GM19455 (cell line): ENCODE measurements around the gene MCFD2.

Source experiments
- ATAC-seq: cut with Tn5 transposase; IDR thresholded peaks from one replicate; pipeline ENCODE4 v1.9.1; 2021; ENCODE audit not compliant: unreplicated experiment

Gene MCFD2

GRCh38 chr2:46915281-46915810 lies at the start of gene MCFD2:
TSS of gene MCFD2 (minus strand) at chr2:46915806. CDS start at chr2:46909171, 6,635 bp downstream.
- ATAC-seq: peak; percentile 19

- no peak for ATAC-seq
These were observed 49.4 kb upstream of the MCFD2 start for GRCh38 chr2:46964835-46965560.

DNA sequence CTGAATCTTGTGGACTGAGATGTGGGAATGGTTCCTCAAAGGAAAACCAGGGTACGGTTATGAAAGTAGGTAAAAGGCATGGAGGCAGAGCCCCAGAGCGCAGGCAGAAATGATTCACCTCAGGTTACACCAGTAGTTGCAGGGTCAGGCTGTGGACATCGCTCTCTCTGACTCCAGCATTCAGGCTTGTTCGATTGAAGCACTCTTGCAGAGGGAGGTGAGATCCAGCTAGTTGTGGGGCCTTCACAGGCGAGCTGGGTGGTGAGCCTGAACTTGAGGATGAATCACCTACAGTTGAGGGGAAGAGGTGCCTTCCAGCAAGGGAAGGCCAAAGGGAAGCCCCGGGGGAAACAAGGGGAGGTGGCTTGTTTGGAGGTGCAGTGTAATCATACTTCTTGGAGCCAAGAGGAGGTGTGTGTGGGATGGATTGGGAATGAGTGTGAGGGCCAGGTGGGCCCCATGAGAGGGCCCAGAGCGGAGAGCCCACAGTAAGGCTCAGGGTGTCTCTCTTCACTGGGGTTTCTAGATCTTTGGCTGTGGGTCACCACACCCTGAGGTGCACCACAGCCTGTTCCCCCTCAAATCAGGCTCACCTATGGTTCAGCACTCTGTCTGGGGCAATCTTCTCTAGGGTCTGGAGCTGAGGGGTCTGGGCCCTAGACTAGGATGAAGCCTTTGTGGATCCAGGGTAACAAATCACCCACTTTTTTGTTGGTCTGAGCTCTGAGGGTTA lies 48.5 kb upstream of the MCFD2 start:
- no peak for ATAC-seq

- no peak for ATAC-seq
These were observed 47.6 kb upstream of the MCFD2 start for GRCh38 chr2:46963210-46963609.

DNA sequence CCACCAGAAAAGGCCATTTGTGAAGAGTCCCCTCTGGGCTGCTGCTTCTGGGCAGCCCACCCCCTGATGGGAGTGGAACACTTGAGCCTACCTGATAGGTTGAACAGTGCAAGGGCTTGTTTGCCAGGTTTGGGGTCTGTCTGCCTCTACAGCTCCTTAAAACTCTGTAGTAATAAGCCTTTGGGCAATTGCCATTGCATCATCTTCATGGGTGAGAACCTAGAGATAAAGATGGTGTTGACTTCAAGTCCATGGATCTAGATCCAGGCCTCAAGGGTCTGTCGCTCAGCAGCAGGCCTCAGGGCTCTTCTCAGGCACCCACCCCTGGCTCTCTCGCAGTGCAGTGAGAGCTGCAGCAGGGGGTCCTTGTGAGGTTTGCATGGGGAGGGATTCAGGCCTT lies 47.1 kb upstream of the MCFD2 start:
- no peak for ATAC-seq

DNA sequence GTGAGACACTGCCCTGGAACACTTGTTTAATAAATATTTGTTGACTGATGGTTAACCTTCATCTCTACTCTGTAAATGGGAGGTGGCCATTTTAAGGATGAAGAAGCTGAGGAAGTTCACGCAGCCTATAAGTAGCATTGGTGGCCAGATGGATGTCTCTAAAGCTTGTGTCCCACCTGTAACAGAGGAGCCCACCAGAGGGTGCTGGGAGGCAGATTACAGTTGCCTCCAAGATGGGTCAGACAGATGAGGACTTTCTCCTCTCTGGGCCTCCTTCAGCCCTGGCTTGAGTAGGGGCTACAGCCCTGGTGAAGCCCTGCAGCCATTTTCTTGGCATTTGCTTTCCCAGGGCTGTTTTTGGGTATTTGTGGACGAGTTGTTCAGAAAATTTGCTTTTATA lies 45.0 kb upstream of the MCFD2 start:
- ATAC-seq: no peak

DNA sequence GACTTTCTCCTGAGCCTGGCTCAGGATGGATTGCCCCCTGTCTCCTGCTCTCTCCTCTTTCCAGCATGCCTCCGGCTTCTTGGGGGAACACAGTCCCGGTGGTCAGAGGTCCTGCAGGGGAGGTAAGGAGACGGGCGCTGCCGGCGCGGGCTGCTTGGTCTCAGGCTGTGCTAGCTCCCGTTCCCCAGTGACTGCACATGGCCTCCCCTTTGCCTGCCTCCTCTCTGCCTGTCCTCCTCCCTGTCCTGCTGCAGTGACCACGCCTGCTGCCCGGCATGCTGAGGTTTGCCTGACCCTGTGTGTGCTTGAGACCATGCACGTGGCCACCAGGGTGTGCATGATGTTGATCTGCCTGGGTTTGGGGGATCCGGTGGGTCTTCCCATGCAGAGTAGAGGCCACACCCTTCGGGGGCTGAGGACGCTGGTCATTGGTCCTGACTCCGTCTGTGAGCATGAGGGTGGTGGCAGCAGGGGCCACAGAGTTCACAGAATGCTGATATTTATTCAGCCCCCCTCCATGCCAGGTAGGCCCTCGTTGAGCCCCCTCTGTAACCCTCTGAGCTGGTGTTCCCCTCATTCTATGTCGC lies 42.9 kb upstream of the MCFD2 start:
- ATAC-seq: no peak

- ATAC-seq: no peak
These were observed 41.5 kb upstream of the MCFD2 start for GRCh38 chr2:46956981-46957531.

- no peak for ATAC-seq
These were observed 40.2 kb upstream of the MCFD2 start for GRCh38 chr2:46955764-46956163.

- ATAC-seq: no peak
These were observed 39.5 kb upstream of the MCFD2 start for GRCh38 chr2:46954951-46955571.

- no peak for ATAC-seq
These were observed 36.6 kb upstream of the MCFD2 start for GRCh38 chr2:46952171-46952570.

DNA sequence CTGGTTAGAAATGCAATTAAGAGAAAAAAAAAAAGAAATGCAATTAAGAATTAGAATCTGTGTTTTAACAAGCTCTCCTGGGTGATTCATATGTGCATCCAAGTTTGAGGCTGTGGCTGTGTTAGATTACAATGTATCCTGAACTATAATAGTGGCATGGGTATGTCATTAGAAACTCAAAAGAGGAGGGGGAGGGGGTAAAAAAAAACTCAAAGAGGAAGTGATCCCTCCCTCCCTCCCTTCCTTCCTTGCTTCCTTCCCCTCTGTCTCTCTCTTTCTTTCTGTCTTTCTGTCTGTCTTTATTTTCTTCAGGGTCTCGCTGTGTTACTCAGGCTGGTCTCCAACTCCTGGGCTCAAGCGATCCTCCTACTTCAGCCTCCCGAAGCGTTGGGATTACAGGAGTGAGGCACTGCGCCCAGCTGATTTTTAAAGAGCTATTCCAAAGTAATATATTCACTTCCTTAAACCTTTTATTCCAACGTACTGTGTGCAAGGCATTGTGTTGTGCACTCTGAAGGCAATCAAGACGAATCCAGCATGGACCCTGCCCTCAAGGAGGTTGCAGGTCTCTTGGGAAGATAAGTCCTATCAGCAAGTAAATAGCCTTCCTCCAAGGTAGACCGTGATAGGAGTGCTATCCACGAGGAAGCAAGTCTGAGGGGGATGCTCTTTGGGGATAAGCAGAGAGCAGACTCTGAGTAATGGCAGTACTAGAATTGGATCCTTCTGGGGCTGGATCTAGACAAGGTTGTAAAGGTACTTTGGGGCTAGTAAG lies 35.9 kb upstream of the MCFD2 start:
- ATAC-seq: no peak

DNA sequence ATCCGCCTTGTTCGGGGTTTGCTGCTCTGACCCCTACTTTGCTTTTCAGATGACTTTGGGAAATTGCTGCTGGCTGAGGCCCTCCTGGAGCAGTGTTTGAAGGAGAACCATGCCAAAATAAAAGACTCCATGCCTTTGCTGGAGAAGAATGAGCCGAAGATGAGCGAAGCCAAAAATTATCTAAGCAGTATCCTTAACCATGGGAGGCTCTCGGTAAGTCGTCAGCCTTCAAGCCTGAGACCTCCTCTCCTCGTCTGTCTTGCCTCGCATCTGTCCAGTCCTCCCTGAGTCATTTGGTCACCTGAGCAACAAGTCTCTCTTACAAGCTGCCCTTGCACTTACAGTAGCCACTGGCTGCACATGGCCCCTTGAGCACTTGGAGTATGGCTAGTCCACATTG lies 34.7 kb upstream of the MCFD2 start:
- no peak for ATAC-seq

DNA sequence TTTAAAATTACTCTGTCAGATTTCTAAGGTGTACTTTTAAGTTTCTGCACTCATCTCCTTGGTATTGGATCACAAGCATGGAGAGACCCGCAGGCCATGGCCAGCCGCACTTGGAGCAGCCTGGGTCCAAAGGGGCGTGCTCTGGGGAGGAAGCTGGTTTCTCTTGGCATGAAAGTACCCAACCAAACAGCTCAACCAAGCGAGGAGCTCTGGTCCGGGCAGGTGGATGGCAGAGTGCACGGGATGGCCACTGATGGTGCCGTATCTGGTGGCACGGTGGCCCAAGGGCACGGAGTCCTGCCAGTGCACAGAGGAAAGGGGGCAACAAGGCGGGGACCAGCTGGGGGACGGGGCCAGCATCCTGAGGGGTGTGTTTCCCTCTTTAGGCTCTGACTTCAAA lies 32.2 kb upstream of the MCFD2 start:
- ATAC-seq: no peak

GRCh38 chr2:46945671-46946070 lies 30.1 kb upstream of the MCFD2 start:
- no peak for ATAC-seq

- peak; percentile 25 for ATAC-seq
These were observed 28.5 kb upstream of the MCFD2 start for GRCh38 chr2:46943881-46944798.

DNA sequence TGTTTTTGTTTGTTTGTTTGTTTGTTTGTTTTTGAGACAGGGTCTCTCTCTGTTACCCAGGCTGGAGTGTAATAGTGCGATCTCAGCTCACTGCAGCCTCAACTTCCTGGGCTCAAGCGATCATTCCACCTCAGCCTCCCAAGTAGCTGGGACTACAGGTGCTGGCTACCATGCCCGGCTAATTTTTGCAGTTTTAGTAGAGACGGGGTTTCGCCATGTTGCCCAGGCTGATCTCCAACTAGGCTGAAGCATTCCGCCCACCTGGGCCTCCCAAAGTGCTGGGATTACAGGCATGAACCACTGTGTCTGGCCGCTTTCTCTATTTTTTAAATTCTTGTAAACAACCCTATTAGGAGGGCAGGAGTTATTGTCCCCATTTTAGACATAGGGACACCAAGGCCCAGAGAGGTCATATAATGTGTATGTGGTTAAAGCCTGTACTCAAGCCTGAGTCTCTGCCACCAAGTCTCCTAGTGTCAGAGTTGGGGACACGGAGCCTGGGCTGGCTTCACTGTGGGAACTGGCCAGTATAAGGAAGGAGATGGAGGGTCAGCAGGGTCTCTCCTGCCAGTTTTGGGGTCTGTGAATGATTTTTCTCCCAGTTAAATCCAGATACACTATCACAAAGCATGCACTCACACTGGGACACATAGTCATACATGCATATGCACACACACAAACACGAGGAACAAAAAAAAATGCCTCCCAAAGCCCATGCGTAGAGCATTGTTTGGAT lies 27.5 kb upstream of the MCFD2 start:
- no peak for ATAC-seq

DNA sequence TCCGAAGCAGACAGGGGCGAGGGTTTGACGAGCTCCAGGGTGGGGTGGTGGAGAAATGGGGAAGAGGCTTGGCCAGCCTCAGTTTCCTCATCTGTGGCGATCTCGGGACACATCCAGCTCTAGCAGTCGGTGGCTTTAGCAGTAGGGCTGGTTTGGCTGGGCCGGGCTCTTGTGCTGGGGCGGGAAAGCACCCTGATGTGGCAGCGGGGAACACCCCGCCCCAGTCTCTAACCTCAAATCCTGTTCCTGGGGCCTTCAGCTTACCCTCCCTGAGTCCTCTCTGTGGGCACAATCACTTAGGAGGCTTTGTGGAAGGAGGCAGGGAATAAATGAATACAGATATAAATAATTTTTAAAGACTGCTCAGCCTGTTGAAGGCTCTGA lies 26.5 kb upstream of the MCFD2 start:
- no peak for ATAC-seq
